Measurements from ENCODE around the gene SCAPER. TPM values are rescaled to one million over a fixed set of nuclear protein-coding genes. Genes with fewer than 3 reads are reported as not detected.
A peak's percentile ranks its signal among the peaks of the same experiment; 100 is the strongest.
"Not testable (repeated sequence)": the region's sequence is repeated elsewhere in the genome, so short reads cannot be mapped to it uniquely, and the experiment has no call there.

The SCAPER gene
- polyA plus RNA-seq, 3 donors from 2014 or later: 6.8 to 23.6 (median 6.8) TPM

DNA sequence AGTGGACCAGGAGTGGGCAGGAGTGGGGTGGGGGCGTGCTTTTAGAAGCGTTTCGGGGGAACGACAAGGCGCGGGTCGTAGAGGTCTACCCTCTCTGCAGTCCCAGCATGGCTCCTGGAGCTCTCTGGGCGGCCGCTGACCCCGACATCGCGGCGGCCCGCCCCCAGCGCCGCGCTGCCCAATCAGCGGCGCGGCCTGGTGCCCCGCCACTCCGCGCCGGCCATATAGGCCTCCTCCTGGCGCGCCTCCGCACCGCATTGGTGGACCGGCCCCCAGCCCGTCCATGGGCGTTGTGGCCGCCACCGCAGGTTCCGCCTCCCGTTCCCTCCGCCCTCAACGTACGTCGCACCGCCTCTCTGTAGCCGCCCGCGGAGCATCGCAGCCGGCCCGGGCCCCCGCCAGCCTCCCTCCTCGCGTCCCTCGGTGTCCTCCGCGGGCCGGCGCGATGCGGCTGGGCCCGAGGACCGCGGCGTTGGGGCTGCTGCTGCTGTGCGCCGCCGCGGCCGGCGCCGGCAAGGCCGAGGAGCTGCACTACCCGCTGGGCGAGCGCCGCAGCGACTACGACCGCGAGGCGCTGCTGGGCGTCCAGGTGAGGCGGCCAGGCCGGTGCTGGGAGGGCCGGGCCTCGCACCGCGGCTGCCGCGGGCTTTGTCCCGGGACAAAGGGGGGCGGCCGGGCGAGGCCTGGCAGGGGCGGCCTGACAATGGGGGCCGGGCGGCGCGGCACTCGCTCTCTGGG lies 26.4 kb upstream of the SCAPER start, which contains the start of gene RCN2:
Gene RCN2 (plus strand): TSS at position 353 of the 738 bp plus-strand sequence. CDS start 93 bp downstream, at position 446.
- Mint-ChIP-seq H3K27me3 (ENCODE audit: low read depth in 3 of 3) (peaks cover 0 to 11% (median 5%) of the 10 kb centered on the region in 3 donors), H3K27ac (peak within 1 kb of the TSS; percentile 77 to 95 (median 91)), H3K36me3 (peaks cover 7 to 11% (median 8%) of the 10 kb centered on the region in 3 donors), H3K9me3 (no peaks in the 10 kb centered on the region), H3K4me1 (peaks cover 32 to 43% of the 10 kb centered on the region in 2 donors), H3K4me3 (peak within 1 kb of the TSS; percentile 87 to 95 (median 90))
- peak; percentile 95 for DNase-seq

DNA sequence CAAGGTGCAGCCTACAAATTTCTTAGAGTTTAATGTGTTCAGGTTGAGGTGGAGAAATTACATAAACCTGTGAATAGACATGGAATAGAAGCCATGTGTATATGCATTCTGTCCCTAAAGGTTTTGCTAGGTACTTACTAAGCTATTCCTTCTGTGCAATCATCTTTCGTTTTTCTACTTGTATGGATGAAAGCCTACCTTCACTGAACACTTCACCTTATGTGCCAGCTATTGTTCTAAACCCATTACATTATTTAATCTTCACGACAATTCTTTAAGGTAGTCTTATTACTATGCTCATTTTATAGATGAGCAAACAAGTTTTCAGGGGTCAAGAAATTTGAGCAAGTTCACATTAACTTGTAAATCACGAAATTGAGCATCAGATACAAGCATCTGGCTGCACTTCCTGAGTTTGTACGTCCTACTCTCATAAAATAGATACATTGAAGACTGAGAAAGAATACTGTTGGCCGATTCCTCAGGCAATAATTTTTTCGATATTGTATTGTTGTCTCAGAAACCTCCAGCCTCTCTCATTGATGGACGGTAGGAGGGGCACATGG lies 25.8 kb upstream of the SCAPER start:
- H3K9me3 Mint-ChIP-seq: no peaks in the 10 kb centered on the region
- no peak for DNase-seq
- peaks cover 6 to 8% (median 7%) of the 10 kb centered on the region in 3 donors for H3K36me3 Mint-ChIP-seq
- H3K27ac Mint-ChIP-seq: peak overlapping the region; percentile 77 to 95 (median 91)
- H3K27me3 Mint-ChIP-seq (ENCODE audit: low read depth in 3 of 3): peaks cover 0 to 11% (median 5%) of the 10 kb centered on the region in 3 donors
- peaks cover 32 to 43% of the 10 kb centered on the region in 2 donors for H3K4me1 Mint-ChIP-seq
- H3K4me3 Mint-ChIP-seq: peak overlapping the region; percentile 87 to 95 (median 90)

DNA sequence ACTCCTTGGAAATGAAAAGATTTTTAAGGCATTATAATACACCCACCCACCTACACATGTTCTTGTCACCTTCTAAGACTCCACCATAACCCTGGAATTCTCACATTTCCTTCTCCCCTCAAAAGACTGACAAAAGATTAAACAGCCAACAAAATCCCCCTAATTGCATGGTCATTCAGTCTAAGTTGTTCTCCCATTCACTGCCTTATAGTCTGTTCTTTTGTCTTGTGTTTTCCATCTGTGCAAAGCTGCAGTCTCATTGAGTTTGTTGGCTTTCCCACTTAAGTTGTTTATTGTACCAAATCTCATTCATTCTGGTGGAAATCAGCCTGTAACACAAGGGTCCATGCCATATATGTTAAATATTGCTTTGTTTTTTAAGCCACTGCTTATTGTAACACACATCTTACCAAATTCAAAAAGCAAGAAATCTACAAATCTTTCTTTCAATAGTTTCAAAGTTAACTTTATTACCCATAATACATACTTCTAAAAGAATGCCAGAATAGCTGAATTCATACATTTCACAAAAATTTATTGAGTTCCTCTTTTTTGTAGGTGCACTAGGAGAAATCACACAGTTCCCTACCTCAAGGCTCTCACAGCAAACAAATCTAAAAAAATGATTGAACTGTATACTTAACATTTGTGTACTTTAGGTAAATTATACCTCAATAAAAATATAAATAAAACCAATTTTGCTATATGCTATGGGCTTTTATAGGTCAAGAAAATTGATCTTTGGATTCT lies 24.0 kb upstream of the SCAPER start:
- peaks cover 28 to 29% of the 10 kb centered on the region in 2 donors for H3K4me1 Mint-ChIP-seq
- H3K9me3 Mint-ChIP-seq: no peaks in the 10 kb centered on the region

DNA sequence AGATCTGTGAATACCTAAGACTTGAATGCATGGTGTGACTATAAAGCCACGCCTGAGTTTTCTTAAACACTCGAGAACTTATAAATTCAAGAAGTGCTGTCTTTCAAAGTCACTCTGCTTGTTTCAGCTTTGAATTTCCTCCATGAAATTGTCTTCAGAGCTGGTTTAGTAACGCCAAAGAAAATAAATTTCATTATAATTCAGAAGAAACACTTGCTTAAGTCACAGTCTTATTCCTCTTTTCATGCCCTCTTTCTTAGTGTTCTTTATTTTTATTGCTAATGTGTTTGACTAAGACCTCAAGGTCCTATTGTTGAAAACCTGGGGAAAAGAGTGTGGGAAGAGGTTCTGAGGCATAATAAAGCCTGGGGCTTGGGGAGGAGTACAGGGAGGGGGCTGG lies 23.1 kb upstream of the SCAPER start:
- no peak for DNase-seq
- H3K36me3 Mint-ChIP-seq: peaks cover 0 to 2% (median 0%) of the 10 kb centered on the region in 3 donors
- H3K9me3 Mint-ChIP-seq: no peaks in the 10 kb centered on the region
- peaks cover 3 to 11% (median 5%) of the 10 kb centered on the region in 3 donors for H3K27me3 Mint-ChIP-seq (ENCODE audit: low read depth in 3 of 3)
- no peak overlapping the region for H3K27ac Mint-ChIP-seq
- H3K4me3 Mint-ChIP-seq: no peak overlapping the region
- H3K4me1 Mint-ChIP-seq: peaks cover 23 to 24% of the 10 kb centered on the region in 2 donors

More for the DNA sequence above, 24.0 kb upstream of the SCAPER start:
- no peak overlapping the region for H3K4me3 Mint-ChIP-seq
- DNase-seq: no peak
- peaks cover 0 to 3% (median 0%) of the 10 kb centered on the region in 3 donors for H3K36me3 Mint-ChIP-seq
- H3K27me3 Mint-ChIP-seq (ENCODE audit: low read depth in 3 of 3): peaks cover 0 to 11% (median 5%) of the 10 kb centered on the region in 3 donors
- no peak overlapping the region for H3K27ac Mint-ChIP-seq

DNA sequence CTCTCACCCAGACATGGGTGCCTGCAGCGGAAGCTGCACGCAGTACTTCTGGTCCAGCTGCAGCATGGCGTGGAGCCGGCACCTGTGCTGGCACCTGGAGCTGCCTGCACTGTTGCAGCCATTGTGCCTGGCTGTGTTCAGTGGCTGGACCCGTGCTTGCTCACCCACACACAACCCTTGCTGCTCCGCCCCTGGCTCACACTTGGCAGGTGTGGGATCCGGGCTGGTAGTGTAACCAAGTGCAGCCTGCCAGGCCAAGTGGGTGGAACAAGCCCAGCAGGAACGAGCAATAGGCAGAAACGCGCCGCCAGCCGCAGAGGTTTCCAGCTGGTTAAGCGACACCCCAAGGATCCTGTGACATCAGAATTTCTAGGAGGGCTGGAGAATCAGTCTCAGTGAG lies 11.2 kb upstream of the SCAPER start:
- Mint-ChIP-seq H3K27me3 (ENCODE audit: low read depth in 3 of 3) (peaks cover 0 to 16% (median 3%) of the 10 kb centered on the region in 3 donors), H3K27ac (no peak overlapping the region)

DNA sequence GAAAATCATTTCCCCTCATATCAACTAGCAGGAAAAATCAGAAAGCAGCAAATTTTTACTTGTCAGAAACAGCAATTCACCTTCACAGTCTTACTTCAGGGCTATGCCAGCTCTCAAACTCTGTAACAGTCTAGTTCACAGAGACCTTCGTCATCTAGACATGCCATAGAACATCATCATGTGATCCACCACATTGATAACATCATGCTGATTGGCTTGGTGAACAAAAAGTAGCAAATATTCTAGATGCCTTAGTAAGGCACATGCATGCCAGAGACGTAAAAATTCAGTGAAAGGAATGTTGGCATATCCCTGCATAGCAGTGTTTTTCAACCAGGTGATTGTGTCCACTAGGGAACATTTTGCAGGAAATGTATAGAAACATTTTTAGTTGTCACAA lies 8.6 kb upstream of the SCAPER start:
- Mint-ChIP-seq H3K4me1 (no peaks in the 10 kb centered on the region), H3K4me3 (no peak overlapping the region), H3K36me3 (no peaks in the 10 kb centered on the region), H3K9me3 (no peaks in the 10 kb centered on the region), H3K27me3 (ENCODE audit: low read depth in 3 of 3) (peaks cover 0 to 13% (median 0%) of the 10 kb centered on the region in 3 donors), H3K27ac (no peak overlapping the region)
- no peak for DNase-seq

More for the DNA sequence above, 11.2 kb upstream of the SCAPER start:
- H3K36me3 Mint-ChIP-seq: no peaks in the 10 kb centered on the region
- DNase-seq: no peak
- H3K4me1 Mint-ChIP-seq: no peaks in the 10 kb centered on the region
- no peaks in the 10 kb centered on the region for H3K9me3 Mint-ChIP-seq
- no peak overlapping the region for H3K4me3 Mint-ChIP-seq

DNA sequence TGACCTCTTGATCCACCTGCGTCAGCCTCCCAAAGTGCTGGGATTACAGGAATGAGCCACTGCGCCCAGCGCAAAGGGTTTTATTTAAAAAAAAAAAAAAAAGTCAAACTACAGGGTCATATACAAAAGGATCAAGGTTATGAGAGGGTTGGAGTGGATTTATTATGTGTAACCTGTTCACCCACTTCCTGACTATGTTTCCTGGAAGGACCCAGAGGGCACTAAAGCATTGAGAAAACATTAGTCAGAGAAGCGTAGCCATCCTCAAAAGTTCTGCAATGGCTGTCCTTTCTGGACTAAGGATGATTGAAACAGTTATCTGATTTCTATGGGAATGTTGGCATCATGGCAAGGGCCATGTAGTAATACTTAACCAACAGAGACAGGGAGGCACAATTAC lies 7.3 kb upstream of the SCAPER start:
- Mint-ChIP-seq H3K4me3 (no peak overlapping the region), H3K27me3 (ENCODE audit: low read depth in 3 of 3) (peaks cover 0 to 10% (median 0%) of the 10 kb centered on the region in 3 donors), H3K36me3 (no peaks in the 10 kb centered on the region), H3K9me3 (no peaks in the 10 kb centered on the region), H3K4me1 (peaks cover 0 to 4% of the 10 kb centered on the region in 2 donors), H3K27ac (no peak overlapping the region)
- DNase-seq: no peak

DNA sequence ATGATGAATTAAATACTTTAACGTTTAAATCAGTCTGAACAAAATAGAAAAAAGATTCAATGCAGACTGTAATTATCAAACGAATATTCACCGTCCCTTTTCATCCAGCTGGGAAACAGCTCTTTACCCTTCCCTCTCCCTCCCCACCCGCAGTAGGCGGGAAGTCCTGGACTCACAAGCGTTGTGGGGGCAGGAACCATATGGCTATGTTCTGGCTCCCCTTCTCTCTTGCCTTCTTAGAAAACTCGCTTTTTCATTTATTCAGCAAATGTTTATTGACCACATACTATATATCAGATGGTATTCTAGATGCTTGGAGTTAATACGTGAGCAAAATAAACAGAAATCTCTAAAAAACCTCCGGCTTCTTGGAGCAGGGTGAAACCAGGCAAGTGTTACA lies 715 bp upstream of the SCAPER start:
- no peaks in the 10 kb centered on the region for H3K9me3 Mint-ChIP-seq
- no peaks in the 10 kb centered on the region for H3K36me3 Mint-ChIP-seq
- no peak for DNase-seq
- H3K4me1 Mint-ChIP-seq: peaks cover 33 to 49% of the 10 kb centered on the region in 2 donors
- H3K4me3 Mint-ChIP-seq: peak overlapping the region; percentile 90 to 96 (median 94)
- peak overlapping the region; percentile 84 to 97 (median 95) for H3K27ac Mint-ChIP-seq
- peaks cover 3 to 8% (median 6%) of the 10 kb centered on the region in 3 donors for H3K27me3 Mint-ChIP-seq (ENCODE audit: low read depth in 3 of 3)

DNA sequence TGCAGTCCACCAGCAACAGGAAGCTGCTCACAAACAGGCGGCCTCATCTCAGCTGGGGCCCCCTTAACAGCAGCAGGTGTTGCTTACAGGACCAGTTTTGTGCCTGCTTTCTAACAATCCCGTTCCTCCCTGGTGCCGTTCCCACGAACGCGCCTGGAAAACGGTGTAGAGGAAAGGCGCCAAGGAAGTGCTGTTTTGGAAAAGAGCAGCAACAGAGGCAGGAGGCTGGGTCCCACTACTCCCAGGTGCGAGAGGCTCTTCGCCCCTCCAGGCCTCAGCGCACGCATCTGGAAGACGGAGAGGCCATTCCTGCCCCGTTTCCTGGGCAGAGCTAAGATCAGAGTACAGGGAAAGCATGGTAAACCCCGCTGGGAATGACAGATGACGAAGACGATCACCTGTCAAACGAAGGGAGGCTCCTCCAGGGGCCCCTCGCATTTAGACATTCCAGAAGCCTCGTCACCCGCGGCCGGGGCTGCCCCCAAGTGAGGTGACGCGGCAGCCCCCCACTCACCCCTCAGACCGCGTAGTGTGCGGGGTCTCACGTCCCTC lies 603 bp downstream of the SCAPER start:
- DNase-seq: peak in 2 of 3 donors; percentile 16 to 17
- H3K4me1 Mint-ChIP-seq: peaks cover 35 to 49% of the 10 kb centered on the region in 2 donors
- H3K27ac Mint-ChIP-seq: peak overlapping the region; percentile 84 to 96 (median 93)
- no peaks in the 10 kb centered on the region for H3K9me3 Mint-ChIP-seq
- no peaks in the 10 kb centered on the region for H3K36me3 Mint-ChIP-seq
- peak overlapping the region; percentile 89 to 95 (median 93) for H3K4me3 Mint-ChIP-seq
- H3K27me3 Mint-ChIP-seq (ENCODE audit: low read depth in 3 of 3): peaks cover 3 to 8% (median 6%) of the 10 kb centered on the region in 3 donors

DNA sequence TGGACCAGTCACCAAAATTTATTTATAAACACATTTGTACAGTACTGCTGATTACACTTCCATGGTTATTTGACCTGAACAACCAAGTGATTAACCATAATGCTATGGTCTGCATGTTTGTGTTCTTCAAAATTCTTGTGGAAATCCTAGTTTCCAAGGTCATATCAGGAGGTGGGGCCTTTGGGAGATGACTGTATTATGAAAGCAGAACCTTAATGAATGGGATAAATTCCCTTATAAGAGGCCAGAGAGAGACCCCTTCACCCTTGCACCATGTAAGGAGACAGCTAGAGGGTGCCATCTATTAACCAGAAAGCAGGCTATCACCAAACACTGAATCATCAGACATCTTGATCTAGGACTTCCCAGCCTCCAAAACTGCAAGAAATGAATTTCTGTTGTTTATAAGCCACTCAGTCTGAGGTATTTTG lies 1.9 kb downstream of the SCAPER start:
- no peaks in the 10 kb centered on the region for H3K9me3 Mint-ChIP-seq
- H3K27me3 Mint-ChIP-seq (ENCODE audit: low read depth in 3 of 3): peaks cover 3 to 8% (median 6%) of the 10 kb centered on the region in 3 donors
- peak overlapping the region; percentile 89 to 95 (median 93) for H3K4me3 Mint-ChIP-seq
- no peaks in the 10 kb centered on the region for H3K36me3 Mint-ChIP-seq
- peak; percentile 6 to 26 (median 11) for DNase-seq
- H3K27ac Mint-ChIP-seq: peak overlapping the region; percentile 84 to 96 (median 93)
- H3K4me1 Mint-ChIP-seq: peaks cover 35 to 49% of the 10 kb centered on the region in 2 donors

DNA sequence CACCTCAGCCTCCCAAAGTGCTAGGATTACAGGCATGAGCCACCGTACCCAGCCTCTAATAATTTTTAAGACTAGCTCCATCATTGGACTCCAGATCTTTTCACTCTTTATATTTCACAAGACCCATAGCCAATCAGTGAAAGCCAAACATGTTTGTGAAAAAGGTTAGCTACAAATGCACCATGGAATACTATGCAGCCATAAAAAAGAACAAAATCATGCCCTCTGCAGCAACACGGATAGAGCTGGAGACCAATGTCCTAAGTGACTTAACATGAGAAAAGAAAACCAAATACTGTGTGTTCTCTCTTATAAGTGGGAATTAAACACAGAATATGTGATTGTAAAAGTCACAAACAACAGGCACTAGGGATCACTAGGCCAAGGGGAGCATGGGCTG lies 3.2 kb downstream of the SCAPER start:
- DNase-seq: no peak
- H3K4me3 Mint-ChIP-seq: no peak overlapping the region
- H3K27me3 Mint-ChIP-seq (ENCODE audit: low read depth in 3 of 3): peaks cover 3 to 8% (median 6%) of the 10 kb centered on the region in 3 donors
- H3K9me3 Mint-ChIP-seq: no peaks in the 10 kb centered on the region
- H3K36me3 Mint-ChIP-seq: no peaks in the 10 kb centered on the region
- peaks cover 35 to 44% of the 10 kb centered on the region in 2 donors for H3K4me1 Mint-ChIP-seq
- H3K27ac Mint-ChIP-seq: no peak overlapping the region

DNA sequence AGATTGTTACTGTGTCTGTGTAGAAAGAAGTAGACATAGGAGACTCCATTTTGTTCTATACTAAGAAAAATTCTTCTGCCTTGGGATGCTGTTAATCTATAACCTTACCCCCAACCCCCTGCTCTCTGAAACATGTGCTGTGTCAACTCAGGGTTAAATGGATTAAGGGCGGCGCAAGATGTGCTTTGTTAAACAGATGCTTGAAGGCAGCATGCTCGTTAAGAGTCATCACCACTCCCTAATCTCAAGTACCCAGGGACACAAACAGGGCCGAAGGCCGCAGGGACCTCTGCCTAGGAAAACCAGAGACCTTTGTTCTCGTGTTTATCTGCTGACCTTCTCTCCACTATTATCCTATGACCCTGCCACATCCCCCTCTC lies 5.2 kb downstream of the SCAPER start:
- peaks cover 23 to 28% of the 10 kb centered on the region in 2 donors for H3K4me1 Mint-ChIP-seq
- H3K36me3 Mint-ChIP-seq; H3K9me3 Mint-ChIP-seq; H3K27ac Mint-ChIP-seq; H3K4me3 Mint-ChIP-seq; DNase-seq; H3K27me3 Mint-ChIP-seq (ENCODE audit: low read depth in 3 of 3): not testable (repeated sequence)

DNA sequence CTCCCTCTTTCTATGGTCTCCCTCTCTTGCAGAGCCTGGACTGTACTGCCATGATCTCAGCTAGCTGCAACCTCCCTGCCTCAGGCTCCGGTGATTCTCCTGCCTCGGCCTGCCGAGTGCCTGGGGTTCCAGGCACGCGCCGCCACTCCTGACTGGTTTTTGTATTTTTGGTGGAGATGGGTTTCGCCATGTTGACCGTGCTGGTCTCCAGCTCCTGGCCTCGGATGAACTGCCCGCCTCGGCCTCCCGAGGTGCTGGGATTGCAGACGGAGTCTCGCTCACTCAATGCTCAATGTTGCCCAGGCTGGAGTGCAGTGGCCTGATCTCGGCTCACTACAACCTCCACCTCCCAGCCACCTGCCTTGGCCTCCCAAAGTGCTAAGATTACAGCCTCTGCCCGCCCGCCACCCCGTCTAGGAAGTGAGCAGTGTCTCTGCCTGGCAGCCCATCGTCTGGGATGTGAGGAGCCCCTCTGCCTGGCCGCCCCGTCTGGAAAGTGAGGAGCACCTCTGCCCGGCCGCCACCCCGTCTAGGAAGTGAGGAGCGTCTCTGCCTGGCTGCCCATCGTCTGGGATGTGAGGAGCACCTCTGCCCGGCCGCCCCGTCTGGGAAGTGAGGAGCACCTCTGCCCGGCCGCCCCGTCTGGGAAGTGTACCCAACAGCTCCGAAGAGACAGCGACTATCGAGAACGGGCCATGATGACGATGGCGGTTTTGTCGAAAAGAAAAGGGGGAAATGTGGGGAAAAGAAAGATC lies 5.8 kb downstream of the SCAPER start:
- not testable (repeated sequence) for H3K27ac Mint-ChIP-seq, H3K36me3 Mint-ChIP-seq

More for the DNA sequence above, 5.8 kb downstream of the SCAPER start:
- not testable (repeated sequence) for H3K4me3 Mint-ChIP-seq; H3K9me3 Mint-ChIP-seq; DNase-seq; H3K27me3 Mint-ChIP-seq (ENCODE audit: low read depth in 3 of 3)
- H3K4me1 Mint-ChIP-seq: peaks cover 18 to 29% of the 10 kb centered on the region in 2 donors

Measured in immature natural killer cell (primary cell).